Endothelial cell of umbilical vein (primary cell): Measurements from ENCODE around the gene ZHX3. TPM values are rescaled to one million over a fixed set of nuclear protein-coding genes. Genes with fewer than 3 reads are reported as not detected.
A peak's percentile ranks its signal among the peaks of the same experiment; 100 is the strongest.

Source experiments
- BruUV-seq: library from RNA; stranded (reverse); fragments of 400-500 nt; replicated peaks from 2 replicates; lab custom pipeline; 2021; lab: Mats Ljungman, UMichigan
- CTCF ChIA-PET: fragments of 300-600, 350-600 bp; sonication (Branson Sonifier 250); formaldehyde crosslinking; loops from one replicate; lab custom pipeline; 2021; ENCODE audit warnings: antibody characterized with exemption, inconsistent platforms; lab: Charles Lee
- POLR2A ChIA-PET: fragments of 300-600, 350-600 bp; sonication (Branson Sonifier 250); formaldehyde crosslinking; loops from one replicate; lab custom pipeline; 2021; ENCODE audit warnings: antibody characterized with exemption, inconsistent platforms; lab: Charles Lee
- DNase-seq: peaks from one replicate; pipeline ENCODE4 v3.0.0-alpha.2; 2011; ENCODE audit warnings: low read depth, low spot score
- FAIRE-seq: peaks from 2 replicates; lab custom pipeline; 2011; peaks lifted over from hg19 to GRCh38; lab: Jason Lieb, UNC
- H2AFZ ChIP-seq: 2 replicates; pipeline ENCODE4 v1.6.0; 2012; ENCODE audit warnings: low read depth, low read length, control low read depth, inconsistent platforms
- H3K27ac ChIP-seq: 2 replicates; pipeline ENCODE4 v1.5.1; 2011; ENCODE audit warnings: low read depth, mild to moderate bottlenecking, control low read depth, low read length, moderate library complexity; ENCODE audit not compliant: insufficient read depth
- H3K27me3 ChIP-seq, 2 experiments: 2 replicates each; pipeline versions ENCODE4 v1.6.0 to v1.6.1; 2011; ENCODE audit warnings: low read length in 2 of 2, mixed read lengths in 1 of 2; ENCODE audit not compliant: control insufficient read depth in 2 of 2, insufficient read depth in 2 of 2
- H3K36me3 ChIP-seq, 2 experiments: 2 replicates in 1 of 2; 3 replicates in 1 of 2; pipeline ENCODE4 v1.5.1; 2011; ENCODE audit warnings: low read length in 2 of 2, mild to moderate bottlenecking in 1 of 2, moderate library complexity in 1 of 2; ENCODE audit not compliant: control insufficient read depth in 2 of 2, insufficient read depth in 2 of 2; ENCODE audit errors: extremely low read depth in 1 of 2
- H3K4me1 ChIP-seq: 3 replicates; pipeline ENCODE4 v1.5.1; 2011; ENCODE audit warnings: mild to moderate bottlenecking, low read length; ENCODE audit not compliant: control insufficient read depth, insufficient read depth; ENCODE audit errors: extremely low read depth
- H3K4me2 ChIP-seq: 2 replicates; pipeline ENCODE4 v1.6.1; 2011; ENCODE audit warnings: low read length, control low read depth, mixed read lengths; ENCODE audit not compliant: insufficient read depth
- H3K4me3 ChIP-seq, 3 experiments: fragments of 200-600 bp in 1 of 3; sonication (generic), shearing (Covaris generic) in 1 of 3; replicated peaks in 1 of 3; 2 replicates each; pipeline ENCODE4 v1.5.1; 2011 to 2016; ENCODE audit warnings: control low read depth in 3 of 3, low read length in 3 of 3, mild to moderate bottlenecking in 2 of 3, inconsistent platforms in 1 of 3, low read depth in 1 of 3, moderate library complexity in 1 of 3; ENCODE audit not compliant: insufficient read depth in 1 of 3
- H3K79me2 ChIP-seq: 2 replicates; pipeline ENCODE4 v1.6.0; 2012; ENCODE audit warnings: low read length, inconsistent platforms; ENCODE audit not compliant: control insufficient read depth, insufficient read depth
- H3K9ac ChIP-seq: replicated peaks from 2 replicates; pipeline ENCODE3; 2011; ENCODE audit warnings: low read length, control low read depth; ENCODE audit not compliant: insufficient read depth; ENCODE audit errors: extremely low read depth
- H3K9me1 ChIP-seq: replicated peaks from 3 replicates; pipeline ENCODE4 v1.6.0; 2011; ENCODE audit warnings: mild to moderate bottlenecking, low read length; ENCODE audit not compliant: control insufficient read depth, insufficient read depth; ENCODE audit errors: extremely low read depth
- H3K9me3 ChIP-seq: replicated peaks from 2 replicates; pipeline ENCODE4 v1.5.1; 2012; ENCODE audit warnings: low read length, inconsistent platforms; ENCODE audit not compliant: control insufficient read depth, insufficient read depth
- H4K20me1 ChIP-seq: replicated peaks from 2 replicates; pipeline ENCODE3; 2011; ENCODE audit warnings: mild to moderate bottlenecking, low read length; ENCODE audit not compliant: control insufficient read depth, insufficient read depth; ENCODE audit errors: extremely low read depth
- CTCF ChIP-seq, 2 donors: IDR thresholded peaks; 1 replicate in 1 of 2; 2 replicates in 1 of 2; pipeline ENCODE4 v1.5.1; 2011; ENCODE audit warnings: low read length in 2 of 2, mild to moderate bottlenecking in 2 of 2, moderate library complexity in 2 of 2, control low read depth in 1 of 2, inconsistent platforms in 1 of 2, low read depth in 1 of 2; ENCODE audit not compliant: insufficient read depth in 1 of 2; ENCODE audit errors: extremely low read depth in 1 of 2
- EZH2 ChIP-seq: IDR thresholded peaks from 2 replicates; pipeline ENCODE4 v1.6.1; 2012; ENCODE audit warnings: borderline replicate concordance, low read depth, mild to moderate bottlenecking, moderate library complexity, low read length, inconsistent platforms; ENCODE audit not compliant: severe bottlenecking
- FOS ChIP-seq: IDR thresholded peaks from 2 replicates; pipeline ENCODE4 v1.6.1; 2011; ENCODE audit warnings: mild to moderate bottlenecking, low read length, moderate library complexity, borderline replicate concordance; ENCODE audit not compliant: insufficient read depth
- GATA2 ChIP-seq: IDR thresholded peaks from 2 replicates; pipeline ENCODE4 v1.7.0; 2011; ENCODE audit warnings: low read depth, mild to moderate bottlenecking, moderate library complexity, mixed read lengths, low read length; ENCODE audit not compliant: insufficient read length, insufficient read depth
- JUN ChIP-seq: IDR thresholded peaks from 2 replicates; pipeline ENCODE4 v1.6.1; 2011; ENCODE audit warnings: borderline replicate concordance, low read depth; ENCODE audit not compliant: insufficient read length, insufficient read depth
- MAX ChIP-seq: IDR thresholded peaks from 2 replicates; pipeline ENCODE4 v1.6.1; 2011; ENCODE audit not compliant: insufficient read depth, insufficient read length
- MYC ChIP-seq: IDR thresholded peaks from one replicate; pipeline ENCODE4 v1.6.1; 2011; ENCODE audit warnings: mild to moderate bottlenecking, low read depth, low read length
- POLR2A ChIP-seq: IDR thresholded peaks from 2 replicates; pipeline ENCODE4 v1.6.1; 2012; ENCODE audit warnings: low read depth, mild to moderate bottlenecking, control low read depth, low read length
- POLR2AphosphoS5 ChIP-seq: IDR thresholded peaks from 2 replicates; pipeline ENCODE4 v1.6.1; 2012; ENCODE audit warnings: low read depth, mild to moderate bottlenecking, control low read depth, low read length, moderate library complexity; ENCODE audit not compliant: insufficient read depth
- dilution Hi-C: fragments of 300-500 bp; cut with MboI; formaldehyde crosslinking; loops from one replicate; pipeline ENCODE4 v1.15.0; 2019; ENCODE audit warnings: low sequenced_read_pairs; ENCODE audit not compliant: extremely low pct_ligation_motif_present
- intact Hi-C: fragments of 100-400 bp; cut with micrococcal nuclease; formaldehyde crosslinking; loops from one replicate; pipeline ENCODE4 v1.10.0; 2022
- polyA plus RNA-seq, 4 experiments: library from polyadenylated mRNA; depleted of rRNA in 3 of 4; stranded (reverse) in 3 of 4; unstranded in 1 of 4; fragments of >200 nt; gene quantifications; 2 replicates each; pipeline versions ENCODE4 v1.2.1 to v1.2.3, GENCODE V29; 2011 to 2012; ENCODE audit warnings: missing spikeins in 1 of 4
- total RNA-seq: library from RNA; stranded (reverse); gene quantifications from 2 replicates; pipeline ENCODE4 v1.2.3, GENCODE V29; 2021

Gene ZHX3
- total and polyA plus RNA-seq, 2 donors (not counting 3 experiments of a cell fraction or from before 2014, with no cell fraction given), result 7.4 to 17.8 TPM

- H3K27ac ChIP-seq, result no peak overlapping the region
- H3K9me1 ChIP-seq, result no peaks in the 10 kb centered on the region
- no peaks in the 10 kb centered on the region for H4K20me1 ChIP-seq
- peaks cover 0 to 4% of the 10 kb centered on the region in 2 experiments for H3K36me3 ChIP-seq
- no peak overlapping the region for H3K4me3 ChIP-seq
- H3K4me2 ChIP-seq, result no peak overlapping the region
- CTCF ChIA-PET, result interaction anchor here (2.0 to 5.3 kb wide), 5 partner anchors 6 to 30 kb away, joined by 5 to 55 read pairs (median 19); partner anchors contain the start of gene PLCG1
- peaks cover 97% of the 10 kb centered on the region for H3K79me2 ChIP-seq
- intact Hi-C loops, result loop anchor here (10.0 kb wide), 1 partner anchor 552 kb away; no protein-coding TSS in a partner anchor
- no peaks in the 10 kb centered on the region for H3K9me3 ChIP-seq
- no peaks in the 10 kb centered on the region for H3K27me3 ChIP-seq
- TF ChIP-seq MAX, result no peak
- TF ChIP-seq FOS, result no peak
- no peak for TF ChIP-seq CTCF (IDR thresholded peaks at IDR 0.05; ENCODE audit: extremely low read depth in 1 of 2, insufficient read depth in 1 of 2, low read depth in 1 of 2, low read length in 2 of 2)
- TF ChIP-seq POLR2A, result no peak
- no peak for TF ChIP-seq JUN
- no peak for TF ChIP-seq MYC
- no peak for TF ChIP-seq EZH2
- no peak for TF ChIP-seq POLR2AphosphoS5
- TF ChIP-seq GATA2, result no peak
- no peak overlapping the region for H3K9ac ChIP-seq
- H3K4me1 ChIP-seq, result peaks cover 80% of the 10 kb centered on the region
- FAIRE-seq, result peak; percentile 40
- DNase-seq, result no peak
- POLR2A ChIA-PET, result no interaction called here
- dilution Hi-C loops, result no loop called here
- no TSS peak for BruUV-seq
- no peak overlapping the region for H2AFZ ChIP-seq
Observed at GRCh38 chr20:41142919-41143318, 174.6 kb downstream of the ZHX3 start.
